GM18861 (cell line): Measurements from ENCODE around the gene PTDSS2.
"Not testable (repeated sequence)": the region's sequence is repeated elsewhere in the genome, so short reads cannot be mapped to it uniquely, and the experiment has no call there.

Experiments
- ATAC-seq: cut with Tn5 transposase; IDR thresholded peaks from one replicate; pipeline ENCODE4 v1.9.1; 2021; ENCODE audit not compliant: unreplicated experiment

The PTDSS2 gene

GRCh38 chr11:449889-450808 lies at the start of gene PTDSS2:
PTDSS2 (plus strand) TSS chr11:450279; CDS start chr11:450456, 177 bp downstream.
- ATAC-seq = peak; percentile 65

DNA sequence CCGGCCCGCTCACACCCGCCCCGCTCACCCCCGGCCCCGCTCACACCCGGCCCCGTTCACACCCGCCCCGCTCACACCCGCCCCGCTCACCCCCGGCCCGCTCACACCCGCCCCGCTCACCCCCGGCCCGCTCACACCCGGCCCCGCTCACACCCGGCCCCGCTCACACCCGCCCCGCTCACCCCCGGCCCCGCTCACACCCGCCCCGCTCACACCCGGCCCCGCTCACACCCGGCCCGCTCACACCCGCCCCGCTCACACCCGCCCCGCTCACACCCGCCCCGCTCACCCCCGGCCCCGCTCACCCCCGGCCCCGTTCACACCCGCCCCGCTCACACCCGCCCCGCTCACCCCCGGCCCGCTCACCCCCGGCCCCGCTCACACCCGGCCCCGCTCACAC lies 48.9 kb upstream of the PTDSS2 start:
- ATAC-seq = not testable (repeated sequence)

- no peak for ATAC-seq
These were observed 46.9 kb upstream of the PTDSS2 start for GRCh38 chr11:403021-403760.

DNA sequence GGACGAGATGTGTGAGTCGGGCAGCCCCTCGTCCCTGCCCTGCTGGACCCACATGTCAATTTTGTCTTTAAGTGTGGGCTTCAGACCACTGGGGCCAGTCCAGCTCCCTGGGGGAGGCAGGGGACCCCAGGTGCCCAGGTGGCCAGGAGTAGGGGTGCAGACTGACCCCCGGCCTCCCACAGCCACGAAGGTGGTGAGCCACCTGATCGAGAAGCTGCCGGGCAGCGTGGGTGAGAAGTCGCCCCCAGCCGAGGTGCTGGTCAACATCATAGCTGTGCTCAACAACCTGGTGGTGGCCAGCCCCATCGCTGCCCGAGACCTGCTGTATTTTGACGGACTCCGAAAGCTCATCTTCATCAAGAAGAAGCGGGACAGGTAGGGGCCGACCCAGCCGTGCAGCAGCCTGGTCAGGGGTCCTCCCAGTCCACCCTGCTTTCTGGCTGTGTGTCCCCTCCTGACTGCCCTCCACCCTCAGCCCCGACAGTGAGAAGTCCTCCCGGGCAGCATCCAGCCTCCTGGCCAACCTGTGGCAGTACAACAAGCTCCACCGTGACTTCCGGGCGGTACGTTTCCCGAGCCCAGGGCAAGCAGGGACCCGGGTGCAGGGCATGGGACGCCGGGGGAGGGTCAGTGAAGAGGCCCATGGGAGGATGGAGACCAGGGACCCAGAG lies 46.2 kb upstream of the PTDSS2 start:
- ATAC-seq = no peak

DNA sequence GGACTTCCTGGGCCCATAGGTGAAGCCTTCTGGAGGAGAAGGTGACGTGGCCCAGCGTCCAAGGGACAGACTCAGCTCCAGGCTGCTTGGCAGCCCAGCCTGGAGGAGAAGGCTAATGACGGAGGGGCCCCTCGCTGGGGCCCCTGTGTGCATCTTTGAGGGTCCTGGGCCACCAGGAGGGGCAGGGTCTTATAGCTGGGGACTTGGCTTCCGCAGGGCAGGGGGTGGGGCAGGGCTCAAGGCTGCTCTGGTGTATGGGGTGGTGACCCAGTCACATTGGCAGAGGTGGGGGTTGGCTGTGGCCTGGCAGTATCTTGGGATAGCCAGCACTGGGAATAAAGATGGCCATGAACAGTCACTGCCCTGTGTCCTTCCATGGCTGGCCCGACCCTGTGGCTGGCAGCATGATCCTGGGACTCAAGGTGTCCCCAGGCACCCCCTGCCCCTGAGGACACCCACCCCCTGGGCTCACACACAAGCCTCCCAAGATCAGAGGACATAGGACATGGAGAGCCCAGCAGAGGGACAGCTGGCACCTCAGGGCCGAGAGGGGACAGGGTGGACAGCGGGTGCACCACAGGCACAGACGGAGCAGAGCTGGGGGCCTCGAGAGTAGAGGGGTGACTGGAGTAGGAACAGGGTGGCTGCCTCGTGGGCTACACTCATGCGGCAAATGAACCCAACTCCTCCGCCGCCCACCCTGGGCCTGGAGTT lies 45.4 kb upstream of the PTDSS2 start:
- no peak for ATAC-seq

DNA sequence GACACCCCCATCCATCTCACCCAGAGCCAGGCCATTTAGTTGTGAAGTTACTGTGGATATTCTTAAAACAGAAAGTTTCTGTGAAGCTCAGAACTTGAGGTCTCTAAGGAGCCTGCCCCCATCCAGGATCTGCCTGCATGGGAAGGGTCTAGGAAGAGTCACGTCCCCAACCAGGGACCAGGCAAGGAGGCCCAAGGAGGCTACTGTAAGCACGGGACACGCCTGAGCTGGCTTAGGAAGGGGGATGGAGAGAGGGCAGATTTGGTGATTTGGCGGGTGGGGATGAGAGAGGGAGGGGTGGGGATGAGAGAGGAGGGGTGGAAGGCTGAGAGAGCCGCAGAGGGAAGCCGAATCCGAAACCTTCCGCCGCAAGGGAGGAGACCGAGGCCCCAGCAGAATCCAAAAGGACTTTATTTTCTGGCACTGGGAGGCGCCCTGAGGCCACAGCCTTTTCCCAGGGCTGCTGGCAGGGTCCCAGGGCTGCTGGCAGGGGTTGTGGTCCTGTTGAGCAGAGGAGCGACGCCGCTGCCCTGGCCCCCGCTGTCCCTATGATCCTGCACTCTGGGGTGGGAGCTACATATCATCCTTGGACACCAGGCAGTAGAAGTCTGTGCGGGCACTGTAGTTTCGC lies 44.6 kb upstream of the PTDSS2 start:
- no peak for ATAC-seq

DNA sequence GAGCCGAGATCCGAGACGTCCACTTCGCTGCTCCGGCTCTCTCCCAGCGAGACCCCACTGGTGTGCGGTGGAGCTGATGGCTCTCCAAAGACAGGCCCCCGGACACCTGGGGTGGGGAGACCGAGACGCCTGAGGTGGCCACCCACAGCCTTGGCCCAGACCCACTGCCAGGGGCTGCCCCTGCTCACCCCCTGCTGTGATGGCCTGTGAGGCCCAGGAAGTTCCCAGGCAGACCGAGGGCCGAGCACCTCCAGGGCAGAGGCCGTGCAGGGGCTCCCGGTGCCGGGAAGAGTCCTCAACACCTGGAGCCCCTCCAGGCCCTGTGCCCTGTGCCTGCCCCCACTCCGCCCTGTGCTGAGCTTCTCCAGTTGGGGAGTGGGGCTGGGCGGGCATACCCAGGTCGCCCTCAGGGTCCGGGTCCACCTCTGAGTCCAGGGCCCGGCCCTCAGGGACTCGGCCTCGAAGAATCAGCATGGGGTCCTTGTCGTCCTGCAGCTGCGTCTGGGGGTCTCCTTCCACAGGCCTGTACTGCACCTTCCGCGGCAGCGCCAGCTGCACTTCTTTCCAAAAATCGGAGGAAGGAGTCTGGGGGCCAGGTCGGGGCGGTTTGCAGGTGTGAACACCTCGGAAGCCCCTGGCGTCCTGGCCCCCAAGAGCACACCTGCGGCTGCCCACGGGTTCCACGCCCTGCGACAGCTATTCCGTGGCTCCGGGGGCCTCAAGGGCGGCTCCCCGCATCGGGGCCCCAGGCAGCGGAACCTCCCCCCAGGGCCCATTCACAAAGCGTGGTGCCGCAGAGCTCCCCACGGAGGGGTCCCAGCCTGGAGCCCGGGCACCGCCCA lies 43.9 kb upstream of the PTDSS2 start:
- no peak for ATAC-seq

DNA sequence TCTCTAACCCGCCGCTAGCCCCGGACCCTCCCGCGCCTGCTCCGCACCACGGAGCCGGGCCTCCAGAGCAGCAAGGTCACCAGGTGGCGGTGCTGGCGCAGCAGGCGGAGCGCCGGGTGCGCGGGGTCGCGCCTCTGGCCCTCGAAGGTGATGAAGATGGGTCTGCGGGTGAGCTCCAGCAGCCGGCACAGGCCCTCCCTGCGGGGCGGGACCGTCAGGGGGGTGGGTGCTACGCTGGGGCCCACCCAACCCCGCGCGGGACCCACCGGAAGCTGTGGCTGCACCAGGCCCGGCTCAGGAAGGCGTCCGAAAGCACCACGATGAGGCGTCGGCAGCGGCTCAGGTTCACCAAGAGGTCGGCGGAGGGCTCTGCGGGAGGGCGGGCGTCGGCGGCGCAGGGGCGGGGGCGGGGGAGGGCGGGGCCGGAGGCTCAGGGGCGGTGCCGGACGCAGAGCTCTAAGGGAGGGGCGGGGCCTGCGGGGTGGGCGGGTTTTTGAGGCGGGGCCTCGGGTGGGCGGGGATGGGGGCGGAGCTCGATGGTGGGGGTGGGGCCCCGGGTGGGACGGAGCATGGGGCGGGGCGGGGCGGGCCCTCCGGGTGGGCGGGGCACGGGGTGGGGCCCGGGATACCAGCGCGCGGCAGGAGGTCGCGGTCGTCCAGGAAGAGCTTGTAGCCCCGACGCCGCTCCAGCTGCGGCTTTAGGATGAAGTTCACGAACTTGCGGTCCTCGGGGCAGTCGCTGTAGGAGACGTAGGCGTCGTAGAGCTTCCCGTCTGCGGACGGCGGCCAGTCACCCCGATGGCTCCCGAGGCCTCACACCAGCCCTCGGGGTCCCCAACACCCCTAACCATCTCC lies 43.1 kb upstream of the PTDSS2 start:
- ATAC-seq = peak; percentile 52

DNA sequence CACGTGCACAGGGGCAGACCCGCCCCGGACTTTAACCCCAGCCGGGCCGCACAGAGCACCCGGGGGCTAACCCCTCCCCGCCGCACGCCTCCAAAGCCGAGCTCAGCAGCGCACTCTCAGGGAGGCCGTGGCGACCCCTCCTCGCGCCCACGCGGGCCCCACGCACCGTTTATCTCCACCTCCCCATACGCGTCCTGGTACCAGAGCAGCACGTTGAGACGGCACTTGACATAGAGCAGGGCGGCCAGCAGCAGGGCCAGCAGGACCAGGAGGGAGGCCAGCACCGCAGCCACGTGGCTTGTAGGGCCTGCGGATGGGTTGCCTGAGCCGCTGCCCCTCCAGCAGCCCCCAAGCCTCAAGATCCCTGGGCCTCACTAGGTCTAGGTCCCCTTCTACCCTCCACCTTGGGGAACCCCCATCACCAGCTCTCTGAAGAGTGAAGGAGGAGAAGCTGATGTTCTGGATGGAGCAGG lies 42.4 kb upstream of the PTDSS2 start:
- ATAC-seq = no peak

GRCh38 chr11:408154-409007 lies 41.7 kb upstream of the PTDSS2 start:
- ATAC-seq = no peak

- ATAC-seq = no peak
These were observed 41.0 kb upstream of the PTDSS2 start for GRCh38 chr11:409008-409599.

DNA sequence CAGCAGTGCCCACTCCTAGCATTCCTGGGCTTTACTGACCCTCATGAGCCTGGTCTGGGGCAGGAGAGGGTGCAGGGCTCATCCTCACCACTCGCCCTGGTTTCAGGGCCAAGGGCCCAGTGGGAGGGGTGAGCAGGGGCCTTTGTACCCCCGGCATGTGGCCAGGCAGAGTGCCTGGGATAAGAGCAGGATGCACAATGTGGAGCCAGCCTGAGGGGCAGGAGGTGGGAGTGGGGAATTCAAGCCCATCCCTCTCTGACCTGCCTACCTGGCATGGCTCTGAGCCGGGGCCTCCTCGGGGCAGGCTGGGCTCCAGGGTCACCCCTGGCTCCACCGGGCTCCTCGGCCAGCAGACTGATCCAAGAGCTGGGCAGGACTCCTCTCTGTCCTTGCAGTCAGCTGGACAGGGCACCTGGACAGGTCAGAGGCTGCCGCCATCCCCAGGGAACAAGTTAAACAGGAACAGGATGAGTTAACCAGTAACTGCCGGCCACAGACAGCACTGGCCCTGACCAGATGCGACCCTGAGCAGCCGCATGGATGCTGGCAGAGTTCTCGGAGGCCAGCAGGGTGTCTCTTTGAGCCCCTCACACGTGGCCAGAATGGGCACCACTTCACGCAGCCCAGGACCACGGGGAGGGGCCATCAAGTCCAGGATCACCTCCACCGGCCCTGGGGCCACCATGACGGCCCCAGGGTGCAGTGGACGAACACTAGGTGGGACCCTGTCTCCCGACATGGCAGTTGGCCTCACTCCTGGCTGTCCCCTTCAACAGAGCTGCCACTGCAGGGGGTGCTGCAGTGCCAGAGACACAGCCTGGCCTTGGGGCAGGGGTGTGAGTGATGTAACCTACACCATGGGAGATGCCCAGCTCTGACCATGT lies 40.2 kb upstream of the PTDSS2 start:
- no peak for ATAC-seq

DNA sequence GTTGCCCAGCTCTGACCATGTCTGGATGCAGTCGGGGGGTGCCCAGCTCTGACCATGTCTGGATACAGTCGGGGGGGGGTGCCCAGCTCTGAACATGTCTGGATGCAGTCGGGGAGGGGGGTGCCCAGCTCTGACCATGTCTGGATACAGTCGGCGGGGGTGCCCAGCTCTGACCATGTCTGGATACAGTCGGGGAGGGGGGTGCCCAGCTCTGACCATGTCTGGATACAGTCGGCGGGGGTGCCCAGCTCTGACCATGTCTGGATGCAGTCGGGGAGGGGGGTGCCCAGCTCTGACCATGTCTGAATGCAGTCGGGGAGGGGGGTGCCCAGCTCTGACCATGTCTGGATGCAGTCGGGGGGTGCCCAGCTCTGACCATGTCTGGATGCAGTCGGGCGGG lies 39.4 kb upstream of the PTDSS2 start:
- not testable (repeated sequence) for ATAC-seq

- not testable (repeated sequence) for ATAC-seq
These were observed 38.6 kb upstream of the PTDSS2 start for GRCh38 chr11:411520-411919.

DNA sequence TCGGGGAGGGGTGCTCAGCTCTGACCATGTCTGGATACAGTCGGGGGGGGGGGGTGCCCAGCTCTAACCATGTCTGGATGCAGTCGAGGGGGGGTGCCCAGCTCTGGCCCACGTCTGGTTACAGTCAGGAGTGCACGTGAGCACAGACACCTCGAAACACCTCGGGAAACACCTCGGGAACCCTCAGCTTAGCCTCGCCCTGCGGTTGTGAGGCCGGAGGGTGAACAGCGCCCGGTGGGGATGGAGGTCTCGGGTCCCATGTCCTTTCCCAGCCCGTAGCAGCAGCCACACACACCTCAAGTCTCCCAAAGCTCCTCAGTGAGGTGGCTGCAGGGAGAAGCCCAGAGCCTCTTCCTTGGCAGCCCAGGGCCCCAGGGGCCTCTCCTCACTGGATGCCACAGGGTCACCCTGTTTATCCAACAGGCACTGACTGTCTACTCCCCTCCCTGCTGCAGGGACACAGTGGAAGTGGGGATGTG lies 37.4 kb upstream of the PTDSS2 start:
- ATAC-seq = no peak
